Suppressor macrophage treated with lipopolysaccharide for 1 hour (primary cell): Measurements from ENCODE around the gene TBL3.
A peak's percentile ranks its signal among the peaks of the same experiment; 100 is the strongest.

Source experiments
- DNase-seq, 3 donors: peaks; one replicate each; pipeline ENCODE4 v3.0.0-alpha.2; 2020 to 2022

TBL3 gene

GRCh38 chr16:1965396-1966001 is 6.4 kb upstream of the TBL3 start:
- DNase-seq, result peak in 2 of 3 donors; percentile 24 to 51

GRCh38 chr16:1966460-1966859 is 5.4 kb upstream of the TBL3 start, which contains the start of gene RNF151:
Gene RNF151 (plus strand): TSS chr16:1966856. CDS start chr16:1966882, 26 bp downstream.
- no peak for DNase-seq

GRCh38 chr16:1968146-1968953 is 3.5 kb upstream of the TBL3 start:
- DNase-seq, result no peak

- peak; percentile 38 to 74 (median 63) for DNase-seq
Measured at GRCh38 chr16:1972490-1972877, 631 bp downstream of the TBL3 start.

- DNase-seq, result no peak
Measured at GRCh38 chr16:1973461-1974156, 1.8 kb downstream of the TBL3 start.

GRCh38 chr16:1974157-1975070 is 2.6 kb downstream of the TBL3 start:
- DNase-seq, result no peak

- no peak for DNase-seq
Measured at GRCh38 chr16:1975432-1976215, 3.8 kb downstream of the TBL3 start.

GRCh38 chr16:1976216-1976520 is 4.3 kb downstream of the TBL3 start:
- DNase-seq, result no peak

GRCh38 chr16:1976951-1977874 is 5.4 kb downstream of the TBL3 start:
- DNase-seq, result no peak

GRCh38 chr16:1977875-1978268 is 6.0 kb downstream of the TBL3 start:
- DNase-seq, result no peak

GRCh38 chr16:1978476-1979120 is 6.7 kb downstream of the TBL3 start:
- DNase-seq, result no peak

- DNase-seq, result peak in 2 of 3 donors; percentile 39 to 53
Measured at GRCh38 chr16:1979271-1980029, 7.6 kb downstream of the TBL3 start.

GRCh38 chr16:1980030-1980769 is 8.3 kb downstream of the TBL3 start:
- DNase-seq, result no peak

- DNase-seq, result no peak
Measured at GRCh38 chr16:1980770-1981087, 8.9 kb downstream of the TBL3 start.

GRCh38 chr16:1981398-1981836 is 9.6 kb downstream of the TBL3 start, which contains the start of gene NOXO1:
Gene NOXO1 (minus strand): TSS chr16:1981469. CDS start chr16:1981179, 290 bp downstream.
- DNase-seq, result peak in 1 of 3 donors; percentile 30

GRCh38 chr16:1982013-1982433 is 10.2 kb downstream of the TBL3 start:
- no peak for DNase-seq

GRCh38 chr16:1982991-1983543 is 11.2 kb downstream of the TBL3 start:
- no peak for DNase-seq
